ENCODE data around the gene INTS15.

The INTS15 gene

GRCh38 chr7:6553448-6554044, 36.3 kb upstream of the INTS15 start:
- Histone ChIP-seq H3K4me3 (no peak overlapping the region), H3K27ac (no peak overlapping the region)
- TF ChIP-seq CTCF (IDR thresholded peaks at IDR 0.05), result no peak
- no peak for DNase-seq (ENCODE audit: low spot score)

GRCh38 chr7:6554848-6555247, 35.0 kb upstream of the INTS15 start:
- no peak for DNase-seq (ENCODE audit: low spot score)
- TF ChIP-seq CTCF (IDR thresholded peaks at IDR 0.05), result no peak
- Histone ChIP-seq H3K4me3 (no peak overlapping the region), H3K27ac (no peak overlapping the region)

DNA sequence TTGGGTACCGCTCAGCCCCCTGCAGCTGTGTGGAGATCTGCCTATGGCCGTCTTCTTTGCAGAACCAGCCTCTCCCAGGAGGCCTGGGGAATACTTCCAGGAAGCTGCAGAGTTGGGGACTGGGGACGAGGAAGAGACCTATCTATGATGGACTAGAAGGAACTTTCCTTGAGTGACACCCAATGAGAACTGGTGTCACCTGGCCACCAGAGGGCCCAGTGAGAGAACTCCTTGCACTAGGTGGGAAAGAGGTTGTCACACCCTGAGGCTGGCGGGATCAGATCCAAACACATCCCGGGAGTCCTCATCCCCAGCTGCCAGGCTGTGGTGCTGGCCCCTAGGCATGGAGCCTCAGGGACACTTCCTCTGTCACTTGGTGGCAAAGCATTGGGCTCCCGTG, 33.6 kb upstream of the INTS15 start:
- no peak for TF ChIP-seq CTCF (IDR thresholded peaks at IDR 0.05)
- Histone ChIP-seq H3K27ac (no peak overlapping the region), H3K4me3 (no peak overlapping the region)
- DNase-seq (ENCODE audit: low spot score), result no peak

GRCh38 chr7:6558837-6559236, 31.0 kb upstream of the INTS15 start:
- no peak for TF ChIP-seq CTCF (IDR thresholded peaks at IDR 0.05)
- Histone ChIP-seq H3K4me3 (no peak overlapping the region), H3K27ac (no peak overlapping the region)
- no peak for DNase-seq (ENCODE audit: low spot score)

- no peak overlapping the region for H3K4me3 ChIP-seq
- DNase-seq (ENCODE audit: low spot score), result no peak
- H3K27ac ChIP-seq, result no peak overlapping the region
- TF ChIP-seq CTCF (IDR thresholded peaks at IDR 0.05), result no peak
These were observed 29.9 kb upstream of the INTS15 start for GRCh38 chr7:6559896-6560295.

GRCh38 chr7:6562106-6562505, 27.7 kb upstream of the INTS15 start:
- TF ChIP-seq CTCF (IDR thresholded peaks at IDR 0.05), result no peak
- no peak for DNase-seq (ENCODE audit: low spot score)
- no peak overlapping the region for H3K27ac ChIP-seq
- H3K4me3 ChIP-seq, result no peak overlapping the region

GRCh38 chr7:6563936-6564770, 25.7 kb upstream of the INTS15 start:
- no peak overlapping the region for H3K27ac ChIP-seq
- DNase-seq (ENCODE audit: low spot score), result no peak
- TF ChIP-seq CTCF (IDR thresholded peaks at IDR 0.05), result no peak

More at GRCh38 chr7:6563936-6564770, 25.7 kb upstream of the INTS15 start:
- no peak overlapping the region for H3K4me3 ChIP-seq

Measured in coronary artery (tissue), 2 donors.